Mesothelial cell of epicardium (in vitro differentiated cells): ENCODE measurements around the gene ZNF318. TPM values are rescaled to one million over a fixed set of nuclear protein-coding genes. Genes with fewer than 3 reads are reported as not detected.

ENCODE experiments used
- DNase-seq, 2 experiments: peaks; one replicate each; pipeline ENCODE4 v3.0.0; 2021; ENCODE audit warnings: low spot score in 2 of 2; ENCODE audit not compliant: unreplicated experiment in 2 of 2
- H3K27ac Mint-ChIP-seq: 2 replicates; pipeline ENCODE4 v1.8.0; 2021; ENCODE audit warnings: mixed read lengths
- H3K27me3 Mint-ChIP-seq: 2 replicates; pipeline ENCODE4 v1.8.0; 2021; ENCODE audit warnings: low read depth, mixed read lengths
- H3K36me3 Mint-ChIP-seq: 2 replicates; pipeline ENCODE4 v1.8.0; 2021; ENCODE audit warnings: mixed read lengths
- H3K4me1 Mint-ChIP-seq: 2 replicates; pipeline ENCODE4 v1.8.0; 2021; ENCODE audit warnings: mixed read lengths
- H3K4me3 Mint-ChIP-seq: 2 replicates; pipeline ENCODE4 v1.8.0; 2021; ENCODE audit warnings: mild to moderate bottlenecking, moderate library complexity, mixed read lengths
- H3K9me3 Mint-ChIP-seq: 2 replicates; pipeline ENCODE4 v1.8.0; 2021; ENCODE audit warnings: mixed read lengths
- CTCF ChIP-seq: fragments of 200-600 bp; sonication (generic); IDR thresholded peaks from one replicate; pipeline ENCODE4 v1.5.0; 2021; ENCODE audit warnings: antibody characterized with exemption; ENCODE audit not compliant: unreplicated experiment
- total RNA-seq: library from RNA; stranded (reverse); gene quantifications from 3 replicates; pipeline ENCODE4 v1.2.1, GENCODE V29; 2021

The ZNF318 gene
- total RNA-seq, 1 donor from 2014 or later = 29.0 TPM

DNA sequence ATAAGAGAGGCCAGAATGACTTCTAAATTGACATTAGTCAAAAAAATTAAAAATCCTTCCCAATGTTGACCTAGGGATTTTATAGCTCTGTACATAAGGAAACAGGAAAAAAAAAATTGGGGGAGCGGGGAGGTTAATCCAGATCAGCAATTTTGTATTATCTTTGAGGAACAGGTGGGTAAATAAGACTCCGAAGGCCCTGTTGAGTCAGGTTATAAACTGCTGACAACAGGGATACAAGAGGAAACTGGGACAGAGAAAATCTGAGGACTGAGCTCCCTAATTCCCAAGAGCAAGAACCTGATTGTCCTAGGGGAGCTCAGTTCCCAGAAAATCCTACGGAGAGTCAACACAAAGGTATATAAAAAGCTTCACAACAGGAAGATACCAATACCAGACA, 34.0 kb downstream of the ZNF318 start:
- no peak for DNase-seq
- H3K27ac Mint-ChIP-seq = no peak overlapping the region
- no peaks in the 10 kb centered on the region for H3K9me3 Mint-ChIP-seq
- no peaks in the 10 kb centered on the region for H3K27me3 Mint-ChIP-seq
- TF ChIP-seq CTCF = no peak
- no peak overlapping the region for H3K4me3 Mint-ChIP-seq
- peaks cover 6% of the 10 kb centered on the region for H3K4me1 Mint-ChIP-seq
- peaks cover 12% of the 10 kb centered on the region for H3K36me3 Mint-ChIP-seq

- Mint-ChIP-seq H3K4me3 (no peak overlapping the region), H3K4me1 (peaks cover 6% of the 10 kb centered on the region), H3K9me3 (no peaks in the 10 kb centered on the region), H3K27me3 (no peaks in the 10 kb centered on the region), H3K27ac (no peak overlapping the region), H3K36me3 (peaks cover 3% of the 10 kb centered on the region)
- TF ChIP-seq CTCF = peak; percentile 58
- no peak for DNase-seq
Observed at GRCh38 chr6:43334466-43335095, 34.9 kb downstream of the ZNF318 start.

DNA sequence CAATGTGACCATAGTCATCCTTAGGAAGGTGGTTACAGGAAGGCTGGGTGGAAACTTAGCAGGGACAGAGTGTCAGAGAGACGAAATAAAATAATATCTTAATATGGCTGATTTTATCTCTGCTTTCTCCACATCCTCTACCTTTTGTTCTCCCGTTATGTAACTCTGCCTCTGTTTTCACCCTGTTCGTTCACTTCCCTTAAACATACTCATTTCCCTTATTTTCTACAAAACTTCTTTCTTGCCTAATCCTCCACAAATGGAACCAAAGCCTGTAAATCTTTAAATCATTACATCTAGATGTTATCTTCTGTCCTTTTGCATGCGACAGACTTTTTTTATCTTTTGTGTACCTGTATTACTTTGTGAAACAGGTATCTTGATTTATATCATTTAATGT, 37.6 kb downstream of the ZNF318 start:
- H3K4me1 Mint-ChIP-seq = peaks cover 6% of the 10 kb centered on the region
- no peak overlapping the region for H3K27ac Mint-ChIP-seq
- no peak overlapping the region for H3K4me3 Mint-ChIP-seq

DNA sequence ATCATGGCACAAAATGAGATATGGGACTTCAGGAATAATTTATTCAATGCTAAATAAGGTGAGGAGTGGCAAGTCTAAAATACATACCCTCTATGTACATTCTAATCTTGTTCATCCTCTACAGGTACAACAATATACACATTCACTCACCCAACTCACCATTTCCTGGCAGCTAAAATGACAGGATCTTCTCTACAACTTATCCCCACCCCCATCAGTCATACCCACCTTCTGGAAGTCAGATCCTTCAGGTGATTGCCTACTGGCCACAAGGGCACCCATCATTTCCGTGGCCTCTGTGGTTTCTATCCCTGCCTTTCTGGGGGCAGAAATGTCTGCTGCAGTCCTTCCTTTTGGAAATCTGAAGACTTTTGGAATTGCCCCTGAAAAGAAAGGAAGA, 38.0 kb downstream of the ZNF318 start:
- no peak for TF ChIP-seq CTCF
- H3K9me3 Mint-ChIP-seq = no peaks in the 10 kb centered on the region
- H3K27ac Mint-ChIP-seq = no peak overlapping the region
- H3K4me3 Mint-ChIP-seq = no peak overlapping the region
- no peaks in the 10 kb centered on the region for H3K36me3 Mint-ChIP-seq
- H3K4me1 Mint-ChIP-seq = peaks cover 6% of the 10 kb centered on the region
- no peak for DNase-seq
- H3K27me3 Mint-ChIP-seq = no peaks in the 10 kb centered on the region

More for the DNA sequence above, 37.6 kb downstream of the ZNF318 start:
- Mint-ChIP-seq H3K27me3 (no peaks in the 10 kb centered on the region), H3K36me3 (no peaks in the 10 kb centered on the region), H3K9me3 (no peaks in the 10 kb centered on the region)
- TF ChIP-seq CTCF = no peak
- DNase-seq = no peak

DNA sequence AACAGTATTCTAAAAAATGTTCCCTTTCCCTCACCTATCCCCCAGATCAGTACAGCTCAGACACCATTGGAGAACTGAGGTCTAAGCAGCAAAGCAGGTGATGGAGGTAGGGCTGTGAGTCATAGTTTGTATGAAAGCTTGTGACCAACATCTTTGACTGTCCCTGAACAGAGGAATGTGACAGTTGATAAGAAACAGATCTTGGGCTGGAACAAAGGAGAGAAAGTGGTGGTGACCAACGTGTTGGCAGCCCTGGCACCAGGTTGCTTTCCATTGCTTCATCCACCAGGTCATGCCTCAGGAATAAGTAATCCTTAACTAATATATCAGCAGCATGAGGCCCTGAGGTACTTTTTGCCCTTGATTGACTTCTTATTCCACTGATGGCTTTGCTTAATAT, 40.9 kb downstream of the ZNF318 start:
- H3K4me3 Mint-ChIP-seq = no peak overlapping the region

More for the DNA sequence above, 40.9 kb downstream of the ZNF318 start:
- Mint-ChIP-seq H3K4me1 (no peaks in the 10 kb centered on the region), H3K27me3 (no peaks in the 10 kb centered on the region), H3K36me3 (peaks cover 5% of the 10 kb centered on the region), H3K27ac (no peak overlapping the region), H3K9me3 (peaks cover 6% of the 10 kb centered on the region)
- TF ChIP-seq CTCF = no peak
- DNase-seq = no peak
